ENCODE data around the gene RNF168. TPM values are rescaled to one million over a fixed set of nuclear protein-coding genes. Genes with fewer than 3 reads are reported as not detected.
"Not testable (repeated sequence)": the region's sequence is repeated elsewhere in the genome, so short reads cannot be mapped to it uniquely, and the experiment has no call there.

Gene RNF168
- total RNA-seq (10 to 100 TPM; 14.1 to 30.2 (median 16.7) TPM), polyA plus RNA-seq (10 to 100 TPM in 1 of 3 donors, 1 to 10 TPM in 2; 3.6 to 10.8 (median 6.0) TPM)

- H3K36me3 ChIP-seq = no peaks in the 10 kb centered on the region
- H3K9me3 ChIP-seq = no peaks in the 10 kb centered on the region
- H3K27ac ChIP-seq = peak within 1 kb of the TSS; percentile 94 to 97 (median 96)
- intact Hi-C loops (cut with DNase I) = loop anchor here (1.0 to 2.0 kb wide), 3 partner anchors 65 to 185 kb away; partner anchors contain the start of genes DYNLT2B, FBXO45, UBXN7 and WDR53
- peak within 1 kb of the TSS; percentile 72 to 87 (median 80) for H3K4me3 ChIP-seq
- 0 to 1% methylated on average over 75 of the region's 75 CpGs for WGBS, 2 donors
- DNase-seq = peak; percentile 98
- peak in 1 of 4 donors; percentile 21 for TF ChIP-seq EP300 (IDR thresholded peaks at IDR 0.05)
- peak; percentile 96 for TF ChIP-seq POLR2A (IDR thresholded peaks at IDR 0.05)
- TF ChIP-seq POLR2AphosphoS5 (IDR thresholded peaks at IDR 0.05) = peak; percentile 96 to 99 (median 98)
- TF ChIP-seq CTCF (IDR thresholded peaks at IDR 0.05) = no peak
- peaks cover 0 to 34% (median 26%) of the 10 kb centered on the region in 4 donors for H3K4me1 ChIP-seq
- no peaks in the 10 kb centered on the region for H3K27me3 ChIP-seq
Observed at GRCh38 chr3:196503196-196504076, at the start of gene RNF168. TSS of gene RNF168 (minus strand) at chr3:196503768. CDS start at chr3:196503173, 595 bp downstream.

GRCh38 chr3:196552253-196552652, 48.7 kb upstream of the RNF168 start:
- intact Hi-C loops (cut with DNase I) = no loop called here
- WGBS, 2 donors = 96 to 97% methylated on average over 5 of the region's 5 CpGs
- no peak overlapping the region for H3K27ac ChIP-seq

GRCh38 chr3:196550172-196550571, 46.6 kb upstream of the RNF168 start:
- H3K27me3 ChIP-seq; H3K9me3 ChIP-seq; H3K4me1 ChIP-seq; intact Hi-C loops (cut with DNase I); H3K27ac ChIP-seq; DNase-seq; H3K36me3 ChIP-seq; H3K4me3 ChIP-seq: not testable (repeated sequence)
- WGBS, 2 donors = 83 to 85% methylated on average over 3 of the region's 3 CpGs

More at GRCh38 chr3:196552253-196552652, 48.7 kb upstream of the RNF168 start:
- Histone ChIP-seq H3K36me3 (peaks cover 0 to 5% (median 0%) of the 10 kb centered on the region in 4 donors), H3K4me3 (no peak overlapping the region), H3K9me3 (peaks cover 0 to 7% (median 0%) of the 10 kb centered on the region in 4 donors), H3K27me3 (no peaks in the 10 kb centered on the region), H3K4me1 (no peaks in the 10 kb centered on the region)
- no peak for TF ChIP-seq EP300 (IDR thresholded peaks at IDR 0.05)
- no peak for TF ChIP-seq POLR2AphosphoS5 (IDR thresholded peaks at IDR 0.05)
- no peak for TF ChIP-seq POLR2A (IDR thresholded peaks at IDR 0.05)
- TF ChIP-seq CTCF (IDR thresholded peaks at IDR 0.05) = no peak
- DNase-seq = no peak

GRCh38 chr3:196549312-196549711, 45.7 kb upstream of the RNF168 start:
- H3K4me3 ChIP-seq; H3K27me3 ChIP-seq; H3K36me3 ChIP-seq; H3K4me1 ChIP-seq; DNase-seq; intact Hi-C loops (cut with DNase I); H3K27ac ChIP-seq; H3K9me3 ChIP-seq: not testable (repeated sequence)
- 96 to 99% methylated on average over 1 of the region's 1 CpG for WGBS, 2 donors

GRCh38 chr3:196547067-196547466, 43.5 kb upstream of the RNF168 start:
- TF ChIP-seq EP300 (IDR thresholded peaks at IDR 0.05) = no peak
- no peak for TF ChIP-seq POLR2AphosphoS5 (IDR thresholded peaks at IDR 0.05)
- TF ChIP-seq CTCF (IDR thresholded peaks at IDR 0.05) = no peak
- no peak for TF ChIP-seq POLR2A (IDR thresholded peaks at IDR 0.05)
- 92 to 97% methylated on average over 2 of the region's 2 CpGs for WGBS, 2 donors
- Histone ChIP-seq H3K27ac (no peak overlapping the region), H3K36me3 (no peaks in the 10 kb centered on the region), H3K9me3 (peaks cover 0 to 7% (median 0%) of the 10 kb centered on the region in 4 donors), H3K27me3 (no peaks in the 10 kb centered on the region), H3K4me1 (no peaks in the 10 kb centered on the region), H3K4me3 (no peak overlapping the region)
- DNase-seq = no peak
- intact Hi-C loops (cut with DNase I) = no loop called here
